ENCODE results near the gene RAP1GAP. TPM values are rescaled to one million over a fixed set of nuclear protein-coding genes. Genes with fewer than 3 reads are reported as not detected.

Gene RAP1GAP
- polyA plus RNA-seq, 1 donor from 2014 or later: 9.8 TPM

DNA sequence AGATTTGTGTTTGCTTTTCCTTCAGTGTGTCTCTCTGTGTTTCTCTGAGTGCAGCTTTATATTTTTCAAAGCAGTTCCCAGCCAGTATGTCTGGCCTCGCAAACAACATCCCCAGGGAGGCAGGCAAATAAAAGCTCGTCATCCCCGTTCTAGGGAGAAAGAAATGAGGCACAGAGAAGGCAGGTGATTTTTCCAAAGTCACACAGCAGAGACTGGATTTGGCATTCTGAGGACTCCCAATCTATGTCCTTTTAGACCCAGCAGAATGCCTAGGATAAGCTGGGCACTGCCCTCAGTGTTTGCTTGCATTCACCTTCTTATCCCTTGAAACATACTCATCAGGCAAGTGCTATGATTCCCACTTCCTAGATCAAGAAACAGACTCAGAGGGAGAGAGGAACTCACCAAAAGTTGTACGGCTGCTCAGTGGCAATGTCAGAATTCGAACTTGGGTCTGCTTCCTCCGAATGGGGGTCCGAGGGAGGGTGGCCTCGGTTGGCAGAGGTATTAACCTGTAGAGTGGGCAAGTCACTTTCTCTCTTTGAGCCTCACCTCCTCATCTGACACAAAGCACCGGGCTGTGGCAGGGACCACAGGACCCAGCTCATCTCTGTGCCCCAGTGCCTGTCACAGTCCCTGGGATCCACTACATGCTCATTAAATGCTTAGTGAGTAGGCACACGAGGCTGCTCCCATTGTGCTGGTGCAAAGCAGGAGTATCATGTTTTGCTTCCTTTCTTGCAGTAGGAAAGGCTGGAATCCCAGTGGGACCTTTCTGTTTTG lies 4.2 kb downstream of the RAP1GAP start:
- no peaks in the 10 kb centered on the region for H3K9me2 ChIP-seq (ENCODE audit: insufficient read depth, low read length)
- TF ChIP-seq EP300 (conservative IDR thresholded peaks at IDR 0.05; ENCODE audit: poor library complexity, severe bottlenecking) (no peak), RAD21 (conservative IDR thresholded peaks at IDR 0.05) (no peak), TAF1 (IDR thresholded peaks at IDR 0.05; ENCODE audit: low read depth) (no peak)
- TF ChIP-seq, protein P1, sequence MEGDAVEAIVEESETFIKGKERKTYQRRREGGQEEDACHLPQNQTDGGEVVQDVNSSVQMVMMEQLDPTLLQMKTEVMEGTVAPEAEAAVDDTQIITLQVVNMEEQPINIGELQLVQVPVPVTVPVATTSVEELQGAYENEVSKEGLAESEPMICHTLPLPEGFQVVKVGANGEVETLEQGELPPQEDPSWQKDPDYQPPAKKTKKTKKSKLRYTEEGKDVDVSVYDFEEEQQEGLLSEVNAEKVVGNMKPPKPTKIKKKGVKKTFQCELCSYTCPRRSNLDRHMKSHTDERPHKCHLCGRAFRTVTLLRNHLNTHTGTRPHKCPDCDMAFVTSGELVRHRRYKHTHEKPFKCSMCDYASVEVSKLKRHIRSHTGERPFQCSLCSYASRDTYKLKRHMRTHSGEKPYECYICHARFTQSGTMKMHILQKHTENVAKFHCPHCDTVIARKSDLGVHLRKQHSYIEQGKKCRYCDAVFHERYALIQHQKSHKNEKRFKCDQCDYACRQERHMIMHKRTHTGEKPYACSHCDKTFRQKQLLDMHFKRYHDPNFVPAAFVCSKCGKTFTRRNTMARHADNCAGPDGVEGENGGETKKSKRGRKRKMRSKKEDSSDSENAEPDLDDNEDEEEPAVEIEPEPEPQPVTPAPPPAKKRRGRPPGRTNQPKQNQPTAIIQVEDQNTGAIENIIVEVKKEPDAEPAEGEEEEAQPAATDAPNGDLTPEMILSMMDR (IDR thresholded peaks at IDR 0.05; ENCODE audit: poor library complexity, severe bottlenecking): no peak
- H2AFZ ChIP-seq (ENCODE audit: low read depth, low read length): no peak overlapping the region
- no peak overlapping the region for H3K27ac ChIP-seq (ENCODE audit: low read length)
- H4K20me1 ChIP-seq (ENCODE audit: insufficient read depth): no peaks in the 10 kb centered on the region
- no peak overlapping the region for H3K9ac ChIP-seq (ENCODE audit: low read length)
- H3F3A ChIP-seq (ENCODE audit: insufficient read depth, low read length, poor library complexity, severe bottlenecking): no peaks in the 10 kb centered on the region
- H3K36me3 ChIP-seq (ENCODE audit: insufficient read depth, low read length): no peaks in the 10 kb centered on the region
- H3K79me2 ChIP-seq (replicated peaks; ENCODE audit: insufficient read depth, low read length): no peaks in the 10 kb centered on the region
- no peak overlapping the region for H3K4me3 ChIP-seq (ENCODE audit: low read length)
- H3K27me3 ChIP-seq (ENCODE audit: insufficient read depth, low read depth, low read length): peaks cover 20% of the 10 kb centered on the region
- H3K9me3 ChIP-seq (ENCODE audit: low read length): no peaks in the 10 kb centered on the region
- no peak overlapping the region for H3K4me2 ChIP-seq (ENCODE audit: low read length)

DNA sequence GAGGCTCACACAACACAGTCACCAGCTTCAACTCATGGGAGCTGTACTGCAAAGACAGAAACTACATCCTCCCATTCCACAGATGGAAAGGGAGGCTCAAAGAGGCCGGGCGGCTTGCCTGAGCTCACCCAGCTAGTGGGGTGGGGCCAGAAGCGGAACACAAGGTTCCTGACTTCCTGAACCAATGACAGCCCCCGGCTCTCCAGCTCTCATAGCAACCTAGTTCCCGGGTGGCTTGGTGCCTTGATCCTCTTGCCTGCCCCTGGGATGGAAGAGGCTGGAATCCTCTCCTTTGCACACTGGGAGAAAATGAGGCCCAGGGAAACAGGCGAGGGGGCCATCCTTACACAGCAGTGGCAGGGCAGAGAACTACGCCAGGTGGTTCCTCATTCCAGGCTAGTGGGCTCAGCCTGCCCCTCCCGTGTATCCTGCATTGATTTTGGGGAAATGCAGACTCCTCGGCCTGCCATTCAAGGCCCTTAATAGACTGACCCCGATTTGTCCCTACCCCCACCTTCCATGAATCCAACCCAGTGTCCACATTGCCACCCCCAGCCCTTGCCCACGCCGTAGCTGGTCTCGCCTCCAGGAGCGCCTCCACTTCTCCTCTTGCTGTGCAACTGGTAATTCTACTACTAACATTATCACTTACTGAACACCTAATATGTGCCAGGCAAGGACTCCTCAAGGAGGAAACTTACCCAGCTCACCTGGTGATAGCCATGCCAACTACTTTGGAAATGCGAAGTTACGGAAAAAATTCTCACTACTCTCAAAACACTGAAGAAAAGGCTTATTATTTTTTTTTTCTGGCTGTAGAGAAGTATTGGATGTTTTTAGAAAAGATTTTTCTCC lies 5.0 kb downstream of the RAP1GAP start:
- H3K36me3 ChIP-seq (ENCODE audit: insufficient read depth, low read length): no peaks in the 10 kb centered on the region
- no peak overlapping the region for H3K4me3 ChIP-seq (ENCODE audit: low read length)
- H3K9me3 ChIP-seq (ENCODE audit: low read length): no peaks in the 10 kb centered on the region
- H3K4me2 ChIP-seq (ENCODE audit: low read length): no peak overlapping the region
- H3K79me2 ChIP-seq (replicated peaks; ENCODE audit: insufficient read depth, low read length): no peaks in the 10 kb centered on the region
- H3K27ac ChIP-seq (ENCODE audit: low read length): no peak overlapping the region
- no peaks in the 10 kb centered on the region for H4K20me1 ChIP-seq (ENCODE audit: insufficient read depth)
- no peaks in the 10 kb centered on the region for H3K9me2 ChIP-seq (ENCODE audit: insufficient read depth, low read length)
- no peak overlapping the region for H2AFZ ChIP-seq (ENCODE audit: low read depth, low read length)
- H3F3A ChIP-seq (ENCODE audit: insufficient read depth, low read length, poor library complexity, severe bottlenecking): no peaks in the 10 kb centered on the region
- peaks cover 17% of the 10 kb centered on the region for H3K27me3 ChIP-seq (ENCODE audit: insufficient read depth, low read depth, low read length)
- H3K9ac ChIP-seq (ENCODE audit: low read length): no peak overlapping the region
- TF ChIP-seq POLR2AphosphoS5 (IDR thresholded peaks at IDR 0.05) (no peak), EZH2 (IDR thresholded peaks at IDR 0.05; ENCODE audit: borderline replicate concordance, insufficient read depth, low read length, poor library complexity, severe bottlenecking) (no peak)
- TF ChIP-seq, protein P1 (IDR thresholded peaks at IDR 0.05; ENCODE audit: poor library complexity, severe bottlenecking): no peak

All from neural cell (in vitro differentiated cells).